Neural cell (in vitro differentiated cells): ENCODE measurements around the gene COL5A1. TPM values are rescaled to one million over a fixed set of nuclear protein-coding genes. Genes with fewer than 3 reads are reported as not detected.
"Not testable (repeated sequence)": the region's sequence is repeated elsewhere in the genome, so short reads cannot be mapped to it uniquely, and the experiment has no call there.

Experiments used
- H2AFZ ChIP-seq: fragments of 200-600, 300-800 bp; sonication (generic), shearing (Covaris generic); 2 replicates; pipeline ENCODE4 v1.6.0; 2014; ENCODE audit warnings: low read depth, mild to moderate bottlenecking, antibody characterized with exemption, low read length, moderate library complexity
- H3F3A ChIP-seq: fragments of 200-600 bp; shearing (Covaris generic); 2 replicates; pipeline ENCODE4 v1.6.1; 2016; ENCODE audit warnings: mild to moderate bottlenecking, moderate library complexity, mixed read lengths, antibody characterized with exemption, low read length; ENCODE audit not compliant: insufficient read depth, poor library complexity, severe bottlenecking
- H3K27ac ChIP-seq: fragments of 200-600, 300-800 bp; sonication (generic), shearing (Covaris generic); 2 replicates; pipeline ENCODE4 v1.5.1; 2014; ENCODE audit warnings: mild to moderate bottlenecking, low read length, moderate library complexity
- H3K27me3 ChIP-seq: fragments of 300-800, 200-600 bp; sonication (generic), shearing (Covaris generic); 2 replicates; pipeline ENCODE4 v1.6.0; 2014; ENCODE audit warnings: mild to moderate bottlenecking, low read depth, low read length, moderate library complexity; ENCODE audit not compliant: insufficient read depth
- H3K36me3 ChIP-seq: fragments of 300-800, 200-600 bp; sonication (generic), shearing (Covaris generic); 2 replicates; pipeline ENCODE4 v1.5.1; 2014; ENCODE audit warnings: mild to moderate bottlenecking, antibody characterized with exemption, low read length, moderate library complexity; ENCODE audit not compliant: insufficient read depth
- H3K4me2 ChIP-seq: fragments of 300-800, 200-600 bp; sonication (generic), shearing (Covaris generic); 2 replicates; pipeline ENCODE4 v1.6.0; 2014; ENCODE audit warnings: mild to moderate bottlenecking, low read length
- H3K4me3 ChIP-seq: fragments of 300-800, 200-600 bp; sonication (generic), shearing (Covaris generic); 2 replicates; pipeline ENCODE4 v1.5.1; 2014; ENCODE audit warnings: mild to moderate bottlenecking, low read length, moderate library complexity
- H3K79me2 ChIP-seq: fragments of 200-600 bp; shearing (Covaris generic); replicated peaks from 2 replicates; pipeline ENCODE4 v1.6.0; 2014; ENCODE audit warnings: mild to moderate bottlenecking, low read length, moderate library complexity; ENCODE audit not compliant: insufficient read depth
- H3K9ac ChIP-seq: fragments of 300-800, 200-600 bp; sonication (generic), shearing (Covaris generic); 2 replicates; pipeline ENCODE4 v1.6.1; 2016; ENCODE audit warnings: mild to moderate bottlenecking, low read length, mixed read lengths
- H3K9me2 ChIP-seq: fragments of 200-600 bp; shearing (Covaris generic); 2 replicates; pipeline ENCODE4 v1.6.1; 2016; ENCODE audit warnings: mild to moderate bottlenecking, low read length, mixed read lengths; ENCODE audit not compliant: insufficient read depth
- H3K9me3 ChIP-seq: fragments of 200-600, 300-800 bp; sonication (generic), shearing (Covaris generic); 2 replicates; pipeline ENCODE4 v1.6.1; 2016; ENCODE audit warnings: mild to moderate bottlenecking, mixed run types, low read length, moderate library complexity, mixed read lengths
- H4K20me1 ChIP-seq: fragments of 200-600 bp; shearing (Covaris generic); 2 replicates; pipeline ENCODE4 v1.6.1; 2016; ENCODE audit warnings: mild to moderate bottlenecking, mixed run types; ENCODE audit not compliant: insufficient read depth
- CTCF ChIP-seq: fragments of 450-650 bp; IDR thresholded peaks from 2 replicates; pipeline ENCODE4 v1.5.1; 2014; ENCODE audit warnings: antibody characterized with exemption, mild to moderate bottlenecking, moderate library complexity; ENCODE audit not compliant: poor library complexity, severe bottlenecking
- EP300 ChIP-seq: fragments of 450-650 bp; conservative IDR thresholded peaks from 2 replicates; pipeline ENCODE4 v1.6.1; 2014; ENCODE audit warnings: antibody characterized with exemption, mild to moderate bottlenecking, moderate library complexity; ENCODE audit not compliant: poor library complexity, severe bottlenecking
- EZH2 ChIP-seq: fragments of 200-600, 300-800 bp; shearing (Covaris generic), sonication (generic); IDR thresholded peaks from 2 replicates; pipeline ENCODE4 v1.6.1; 2014; ENCODE audit warnings: antibody characterized with exemption, low read length, borderline replicate concordance, mild to moderate bottlenecking; ENCODE audit not compliant: insufficient read depth, poor library complexity, severe bottlenecking
- MXI1 ChIP-seq: fragments of 450-650 bp; conservative IDR thresholded peaks from 2 replicates; pipeline ENCODE4 v1.6.1; 2014; ENCODE audit warnings: antibody characterized with exemption, mild to moderate bottlenecking; ENCODE audit not compliant: poor library complexity, severe bottlenecking
- POLR2AphosphoS5 ChIP-seq: IDR thresholded peaks from 2 replicates; pipeline ENCODE4 v1.6.1; 2012
- RAD21 ChIP-seq: fragments of 450-650 bp; conservative IDR thresholded peaks from 2 replicates; pipeline ENCODE4 v1.6.1; 2014; ENCODE audit warnings: antibody characterized with exemption, mild to moderate bottlenecking, moderate library complexity
- SMC3 ChIP-seq: fragments of 450-650 bp; conservative IDR thresholded peaks from 2 replicates; pipeline ENCODE4 v1.6.1; 2014; ENCODE audit warnings: antibody characterized with exemption, mild to moderate bottlenecking, moderate library complexity; ENCODE audit not compliant: poor library complexity
- TAF1 ChIP-seq: IDR thresholded peaks from 2 replicates; pipeline ENCODE4 v1.6.1; 2012; ENCODE audit warnings: low read depth
- polyA plus RNA-seq: library from polyadenylated mRNA; depleted of rRNA; stranded (reverse); fragments of >200 nt; gene quantifications from 2 replicates; pipeline ENCODE4 v1.2.3, GENCODE V29; 2014
- TF ChIP-seq, protein P1 (sequence below): IDR thresholded peaks from 2 replicates; pipeline ENCODE4 v1.6.1; 2012; ENCODE audit warnings: borderline replicate concordance

COL5A1 gene
- polyA plus RNA-seq, 1 donor from 2014 or later, result not detected

DNA sequence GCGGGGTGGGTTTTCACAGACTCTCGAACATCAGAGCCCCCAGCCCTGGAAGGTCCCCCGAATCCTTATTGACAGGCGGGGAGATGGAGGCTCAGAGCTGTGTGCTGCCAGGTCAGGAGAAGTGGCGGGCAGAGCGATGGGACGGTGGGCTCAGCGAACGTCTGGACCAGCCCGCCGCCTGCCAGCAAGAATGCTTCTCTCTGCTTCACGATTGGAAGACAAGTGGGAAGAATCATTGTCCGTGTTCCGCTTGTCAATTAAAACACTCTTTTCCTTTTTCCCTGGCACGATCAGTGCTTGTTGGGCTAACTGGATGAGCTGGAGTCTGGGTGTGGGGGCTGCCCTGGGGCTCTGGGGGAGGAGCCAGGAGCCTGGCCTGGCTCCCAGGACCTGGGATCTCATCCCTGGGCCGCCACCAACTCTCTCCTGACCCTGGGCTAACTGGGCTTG lies 1.6 kb downstream of the COL5A1 start:
- Histone ChIP-seq H3K79me2 (no peaks in the 10 kb centered on the region), H3F3A (no peaks in the 10 kb centered on the region), H2AFZ (no peak overlapping the region), H3K9ac (no peak overlapping the region), H3K9me2 (no peaks in the 10 kb centered on the region), H4K20me1 (no peaks in the 10 kb centered on the region), H3K27me3 (peaks cover 30% of the 10 kb centered on the region), H3K36me3 (no peaks in the 10 kb centered on the region), H3K4me3 (no peak overlapping the region), H3K27ac (no peak overlapping the region), H3K4me2 (no peak overlapping the region), H3K9me3 (no peaks in the 10 kb centered on the region)
- no peak for TF ChIP-seq EZH2

- H3K36me3 ChIP-seq, H3K4me3 ChIP-seq, H3K27ac ChIP-seq, H3K79me2 ChIP-seq, H3K9me2 ChIP-seq, H3F3A ChIP-seq, H3K9me3 ChIP-seq, H2AFZ ChIP-seq, H3K9ac ChIP-seq, H4K20me1 ChIP-seq, H3K4me2 ChIP-seq: not testable (repeated sequence)
- H3K27me3 ChIP-seq, result peaks cover 30% of the 10 kb centered on the region
These were observed 2.8 kb downstream of the COL5A1 start for GRCh38 chr9:134644401-134644724.

- H3K27me3 ChIP-seq, result peaks cover 30% of the 10 kb centered on the region
- no peak overlapping the region for H3K4me2 ChIP-seq
- H3K9me3 ChIP-seq, result no peaks in the 10 kb centered on the region
- no peaks in the 10 kb centered on the region for H3K36me3 ChIP-seq
- H3K4me3 ChIP-seq, result no peak overlapping the region
- no peaks in the 10 kb centered on the region for H3K9me2 ChIP-seq
- no peak for TF ChIP-seq MXI1
- TF ChIP-seq CTCF, result no peak
- TF ChIP-seq RAD21, result no peak
- no peak for TF ChIP-seq TAF1
- no peak for TF ChIP-seq POLR2AphosphoS5
- TF ChIP-seq EP300, result no peak
- TF ChIP-seq, protein P1, sequence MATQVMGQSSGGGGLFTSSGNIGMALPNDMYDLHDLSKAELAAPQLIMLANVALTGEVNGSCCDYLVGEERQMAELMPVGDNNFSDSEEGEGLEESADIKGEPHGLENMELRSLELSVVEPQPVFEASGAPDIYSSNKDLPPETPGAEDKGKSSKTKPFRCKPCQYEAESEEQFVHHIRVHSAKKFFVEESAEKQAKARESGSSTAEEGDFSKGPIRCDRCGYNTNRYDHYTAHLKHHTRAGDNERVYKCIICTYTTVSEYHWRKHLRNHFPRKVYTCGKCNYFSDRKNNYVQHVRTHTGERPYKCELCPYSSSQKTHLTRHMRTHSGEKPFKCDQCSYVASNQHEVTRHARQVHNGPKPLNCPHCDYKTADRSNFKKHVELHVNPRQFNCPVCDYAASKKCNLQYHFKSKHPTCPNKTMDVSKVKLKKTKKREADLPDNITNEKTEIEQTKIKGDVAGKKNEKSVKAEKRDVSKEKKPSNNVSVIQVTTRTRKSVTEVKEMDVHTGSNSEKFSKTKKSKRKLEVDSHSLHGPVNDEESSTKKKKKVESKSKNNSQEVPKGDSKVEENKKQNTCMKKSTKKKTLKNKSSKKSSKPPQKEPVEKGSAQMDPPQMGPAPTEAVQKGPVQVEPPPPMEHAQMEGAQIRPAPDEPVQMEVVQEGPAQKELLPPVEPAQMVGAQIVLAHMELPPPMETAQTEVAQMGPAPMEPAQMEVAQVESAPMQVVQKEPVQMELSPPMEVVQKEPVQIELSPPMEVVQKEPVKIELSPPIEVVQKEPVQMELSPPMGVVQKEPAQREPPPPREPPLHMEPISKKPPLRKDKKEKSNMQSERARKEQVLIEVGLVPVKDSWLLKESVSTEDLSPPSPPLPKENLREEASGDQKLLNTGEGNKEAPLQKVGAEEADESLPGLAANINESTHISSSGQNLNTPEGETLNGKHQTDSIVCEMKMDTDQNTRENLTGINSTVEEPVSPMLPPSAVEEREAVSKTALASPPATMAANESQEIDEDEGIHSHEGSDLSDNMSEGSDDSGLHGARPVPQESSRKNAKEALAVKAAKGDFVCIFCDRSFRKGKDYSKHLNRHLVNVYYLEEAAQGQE, result no peak
- TF ChIP-seq SMC3, result no peak
- TF ChIP-seq EZH2, result no peak
- no peaks in the 10 kb centered on the region for H3K79me2 ChIP-seq
- H3K9ac ChIP-seq, result no peak overlapping the region
- H3F3A ChIP-seq, result no peaks in the 10 kb centered on the region
- H3K27ac ChIP-seq, result no peak overlapping the region
- no peak overlapping the region for H2AFZ ChIP-seq
- H4K20me1 ChIP-seq, result no peaks in the 10 kb centered on the region
These were observed 3.4 kb downstream of the COL5A1 start for GRCh38 chr9:134644725-134645606.
